B cell (primary cell): ENCODE measurements around the gene AKR7A3. TPM values are rescaled to one million over a fixed set of nuclear protein-coding genes. Genes with fewer than 3 reads are reported as not detected.

Source experiments
- ATAC-seq: fragments of 200-7000 bp; cut with Tn5 transposase; one replicate; pipeline ENCODE4 v1.10.0; 2021; ENCODE audit warnings: low read depth, mild to moderate bottlenecking, moderate number of reproducible peaks, moderate library complexity
- CTCF ChIA-PET: fragments of 350-600 bp; sonication (Branson Sonifier 250); formaldehyde crosslinking; loops from one replicate; lab custom pipeline; 2021; ENCODE audit warnings: antibody characterized with exemption, inconsistent platforms; lab: Charles Lee
- POLR2A ChIA-PET: fragments of 350-600 bp; sonication (Branson Sonifier 250); formaldehyde crosslinking; loops from one replicate; lab custom pipeline; 2021; ENCODE audit warnings: antibody characterized with exemption; lab: Charles Lee
- DNase-seq: peaks from one replicate; pipeline ENCODE4 v3.0.0; 2013
- H2AFZ ChIP-seq: 2 replicates; pipeline ENCODE4 v1.6.1; 2012; ENCODE audit warnings: mild to moderate bottlenecking, low read depth, low read length; ENCODE audit not compliant: insufficient read depth, poor library complexity, severe bottlenecking
- H3K27ac ChIP-seq, 2 donors: 1 replicate in 1 of 2; 2 replicates in 1 of 2; pipeline ENCODE4 v1.5.1; 2012 to 2013; ENCODE audit warnings: low read length in 2 of 2, mild to moderate bottlenecking in 2 of 2, moderate library complexity in 1 of 2
- H3K27me3 ChIP-seq, 4 experiments: fragments of 200-600 bp in 1 of 4; sonication (generic) in 1 of 4; replicated peaks in 1 of 4; 1 replicate in 2 of 4; 2 replicates in 2 of 4; pipeline versions ENCODE4 v1.6.1 to v1.7.0; 2013 to 2016; ENCODE audit warnings: low read length in 3 of 4, mild to moderate bottlenecking in 2 of 4, mixed read lengths in 1 of 4, moderate library complexity in 1 of 4; ENCODE audit not compliant: insufficient read depth in 4 of 4, control insufficient read depth in 3 of 4; ENCODE audit errors: control extremely low read depth in 1 of 4
- H3K36me3 ChIP-seq, 2 experiments: replicated peaks in 1 of 2; 1 replicate in 1 of 2; 2 replicates in 1 of 2; pipeline versions ENCODE4 v1.6.1 to v1.7.1; 2013; ENCODE audit warnings: low read length in 1 of 2; ENCODE audit not compliant: insufficient read depth in 2 of 2, control insufficient read depth in 1 of 2; ENCODE audit errors: control extremely low read depth in 1 of 2, extremely low read depth in 1 of 2
- H3K4me1 ChIP-seq, 2 donors: fragments of 200-600 bp in 1 of 2; sonication (generic) in 1 of 2; 1 replicate in 1 of 2; 2 replicates in 1 of 2; pipeline versions ENCODE4 v1.5.1 to v1.6.1; 2013 to 2017; ENCODE audit warnings: low read length in 2 of 2; ENCODE audit not compliant: control insufficient read depth in 2 of 2, insufficient read depth in 2 of 2
- H3K4me2 ChIP-seq: replicated peaks from 2 replicates; pipeline ENCODE3; 2012; ENCODE audit warnings: mild to moderate bottlenecking, low read depth, low read length; ENCODE audit not compliant: poor library complexity, severe bottlenecking
- H3K4me3 ChIP-seq, 5 experiments: fragments of 200-600 bp in 1 of 5; sonication (generic) in 1 of 5; 1 replicate in 3 of 5; 2 replicates in 2 of 5; pipeline versions ENCODE4 v1.5.1 to v1.7.0; 2011 to 2016; ENCODE audit warnings: low read length in 4 of 5, mild to moderate bottlenecking in 4 of 5, low read depth in 2 of 5, control low read depth in 1 of 5, moderate library complexity in 1 of 5; ENCODE audit not compliant: insufficient read depth in 1 of 5; ENCODE audit errors: control extremely low read depth in 1 of 5, extremely low read depth in 1 of 5
- H3K79me2 ChIP-seq: fragments of 200-600 bp; sonication (generic); one replicate; pipeline ENCODE4 v1.6.0; 2016; ENCODE audit warnings: low read length; ENCODE audit not compliant: control insufficient read depth, insufficient read depth
- H3K9ac ChIP-seq: fragments of 200-600 bp; sonication (generic); 2 replicates; pipeline ENCODE4 v1.6.1; 2017; ENCODE audit warnings: mild to moderate bottlenecking, low read length, moderate library complexity
- H3K9me3 ChIP-seq, 3 donors: one replicate each; pipeline versions ENCODE4 v1.6.1 to v1.7.1; 2013; ENCODE audit warnings: low read length in 2 of 3; ENCODE audit not compliant: control insufficient read depth in 2 of 3, insufficient read depth in 1 of 3; ENCODE audit errors: control extremely low read depth in 1 of 3
- H4K20me1 ChIP-seq: 2 replicates; pipeline ENCODE4 v1.6.0; 2012; ENCODE audit warnings: mild to moderate bottlenecking, low read length; ENCODE audit not compliant: insufficient read depth, control insufficient read depth, poor library complexity, severe bottlenecking
- H3K27ac Mint-ChIP-seq: one replicate; pipeline ENCODE4 v1.8.0; 2021; ENCODE audit warnings: mixed read lengths
- H3K27me3 Mint-ChIP-seq: one replicate; pipeline ENCODE4 v1.8.0; 2021; ENCODE audit warnings: mixed read lengths
- H3K4me1 Mint-ChIP-seq: one replicate; pipeline ENCODE4 v1.8.0; 2021; ENCODE audit warnings: mixed read lengths
- H3K4me3 Mint-ChIP-seq: one replicate; pipeline ENCODE4 v1.8.0; 2021; ENCODE audit warnings: mixed read lengths
- H3K9me3 Mint-ChIP-seq: one replicate; pipeline ENCODE4 v1.8.0; 2022; ENCODE audit warnings: mixed read lengths; ENCODE audit not compliant: insufficient read depth
- EZH2 ChIP-seq: IDR thresholded peaks from 2 replicates; pipeline ENCODE4 v1.6.1; 2012; ENCODE audit warnings: borderline replicate concordance, low read depth, mild to moderate bottlenecking, moderate library complexity, low read length; ENCODE audit not compliant: insufficient read depth, poor library complexity, severe bottlenecking
- WGBS: methylation state at CpG from one replicate; pipeline ENCODE4 v1.1.5; 2013; ENCODE audit warnings: missing lambda C conversion rate; ENCODE audit not compliant: insufficient coverage; 5-methylcytosine and 5-hydroxymethylcytosine counted together
- intact Hi-C: fragments of 100-400 bp; cut with micrococcal nuclease; formaldehyde crosslinking; loops from one replicate; pipeline ENCODE4 v1.10.0; 2022
- polyA plus RNA-seq: library from polyadenylated mRNA; depleted of rRNA; stranded (reverse); fragments of >200 nt; gene quantifications from 2 replicates; pipeline ENCODE4 v1.2.3, GENCODE V29; 2012
- total RNA-seq, 2 donors: library from RNA; stranded (reverse); fragments of 120-200 nt in 1 of 2; gene quantifications; 1 replicate in 1 of 2; 2 replicates in 1 of 2; pipeline versions ENCODE4 v1.2.3 to v1.2.4, GENCODE V29; 2013 to 2022
- TF ChIP-seq, protein P1 (sequence below): fragments of 200-600 bp; IDR thresholded peaks from one replicate; pipeline ENCODE4 v1.8.0; 2022; ENCODE audit warnings: antibody characterized with exemption, mild to moderate bottlenecking

The AKR7A3 gene
- total and polyA plus RNA-seq, 2 donors (not counting 1 experiment from before 2014, with no cell fraction given), result 0.97 to 1.8 TPM

DNA sequence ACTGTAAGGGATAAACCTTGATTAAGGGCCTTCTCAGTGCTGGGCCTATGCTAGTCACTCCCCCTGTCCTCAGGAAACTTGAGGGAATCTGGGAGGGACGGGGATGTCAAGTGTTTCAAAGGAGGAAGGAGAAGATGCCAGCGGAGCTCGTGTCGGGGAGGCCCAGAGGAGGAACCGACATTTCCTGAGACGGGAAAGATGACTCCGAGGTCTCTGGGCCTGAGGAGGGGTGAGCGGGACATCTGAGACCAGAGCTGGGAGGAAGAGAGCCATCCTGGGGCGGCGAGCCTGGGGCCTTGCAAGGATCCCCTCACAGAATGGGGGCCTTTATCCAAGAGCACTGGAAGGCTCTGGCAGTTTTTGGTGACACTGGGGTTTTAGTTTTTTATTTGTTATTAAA is 33.9 kb upstream of the AKR7A3 start:
- Histone ChIP-seq H3K4me3 (no peak overlapping the region), H3K36me3 (peaks cover 1 to 47% of the 10 kb centered on the region in 2 experiments), H3K9me3 (no peaks in the 10 kb centered on the region), H2AFZ (no peak overlapping the region), H4K20me1 (peaks cover 15% of the 10 kb centered on the region), H3K27me3 (no peaks in the 10 kb centered on the region), H3K4me2 (no peak overlapping the region), H3K27ac (no peak overlapping the region), H3K4me1 (peaks cover 4% of the 10 kb centered on the region in 2 donors), H3K79me2 (peaks cover 50% of the 10 kb centered on the region), H3K9ac (no peak overlapping the region)
- WGBS, result 98% methylated on average over 7 of the region's 10 CpGs
- Mint-ChIP-seq H3K27ac (no peak overlapping the region), H3K9me3 (no peaks in the 10 kb centered on the region), H3K4me3 (no peak overlapping the region), H3K27me3 (no peaks in the 10 kb centered on the region), H3K4me1 (peaks cover 8% of the 10 kb centered on the region)
- POLR2A ChIA-PET, result interaction anchor here (0.6 kb wide), 1 partner anchor 101 kb away, joined by 7 read pairs; no protein-coding TSS in a partner anchor
- CTCF ChIA-PET, result interaction anchor here (0.7 kb wide), 1 partner anchor 1556 kb away, joined by 3 read pairs; no protein-coding TSS in a partner anchor
- TF ChIP-seq EZH2, result no peak
- TF ChIP-seq, protein P1, sequence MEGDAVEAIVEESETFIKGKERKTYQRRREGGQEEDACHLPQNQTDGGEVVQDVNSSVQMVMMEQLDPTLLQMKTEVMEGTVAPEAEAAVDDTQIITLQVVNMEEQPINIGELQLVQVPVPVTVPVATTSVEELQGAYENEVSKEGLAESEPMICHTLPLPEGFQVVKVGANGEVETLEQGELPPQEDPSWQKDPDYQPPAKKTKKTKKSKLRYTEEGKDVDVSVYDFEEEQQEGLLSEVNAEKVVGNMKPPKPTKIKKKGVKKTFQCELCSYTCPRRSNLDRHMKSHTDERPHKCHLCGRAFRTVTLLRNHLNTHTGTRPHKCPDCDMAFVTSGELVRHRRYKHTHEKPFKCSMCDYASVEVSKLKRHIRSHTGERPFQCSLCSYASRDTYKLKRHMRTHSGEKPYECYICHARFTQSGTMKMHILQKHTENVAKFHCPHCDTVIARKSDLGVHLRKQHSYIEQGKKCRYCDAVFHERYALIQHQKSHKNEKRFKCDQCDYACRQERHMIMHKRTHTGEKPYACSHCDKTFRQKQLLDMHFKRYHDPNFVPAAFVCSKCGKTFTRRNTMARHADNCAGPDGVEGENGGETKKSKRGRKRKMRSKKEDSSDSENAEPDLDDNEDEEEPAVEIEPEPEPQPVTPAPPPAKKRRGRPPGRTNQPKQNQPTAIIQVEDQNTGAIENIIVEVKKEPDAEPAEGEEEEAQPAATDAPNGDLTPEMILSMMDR, result no peak
- DNase-seq (no peak), ATAC-seq (no peak)
- intact Hi-C loops, result no loop called here

DNA sequence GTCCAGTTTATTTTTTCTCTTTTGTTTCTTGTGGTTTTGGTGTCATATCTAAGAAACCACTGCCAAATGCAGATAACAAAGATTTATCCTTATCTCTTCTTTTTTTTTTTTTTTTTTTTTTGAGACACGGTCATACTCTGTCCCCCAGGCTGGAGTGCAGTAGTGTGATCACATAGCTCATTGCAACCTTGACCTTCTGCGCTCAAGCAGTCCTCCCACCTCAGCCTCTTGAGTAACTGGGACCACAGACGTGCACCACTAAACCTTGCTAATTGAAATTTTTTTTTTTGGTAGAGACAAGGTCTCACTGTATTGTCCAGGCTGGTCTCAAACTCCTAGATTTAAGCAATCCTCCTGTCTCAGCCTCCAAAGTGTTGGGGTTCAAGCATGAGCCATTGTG is 32.5 kb upstream of the AKR7A3 start:
- no peak overlapping the region for H3K9ac ChIP-seq
- peaks cover 21% of the 10 kb centered on the region for H3K4me1 Mint-ChIP-seq
- CTCF ChIA-PET, result no interaction called here
- no peaks in the 10 kb centered on the region for H3K27me3 ChIP-seq
- no peak overlapping the region for H3K4me2 ChIP-seq
- no peak overlapping the region for H3K27ac Mint-ChIP-seq
- H3K79me2 ChIP-seq, result peaks cover 48% of the 10 kb centered on the region
- no CpG with 5 or more reads among the region's 3 CpGs for WGBS
- H3K9me3 ChIP-seq, result no peaks in the 10 kb centered on the region
- no peak overlapping the region for H3K4me3 ChIP-seq
- H3K4me3 Mint-ChIP-seq, result no peak overlapping the region
- intact Hi-C loops, result no loop called here
- no peaks in the 10 kb centered on the region for H3K9me3 Mint-ChIP-seq
- ATAC-seq (no peak), DNase-seq (no peak)
- POLR2A ChIA-PET, result no interaction called here
- no peak overlapping the region for H3K27ac ChIP-seq
- no peaks in the 10 kb centered on the region for H3K27me3 Mint-ChIP-seq
- peaks cover 1 to 35% of the 10 kb centered on the region in 2 experiments for H3K36me3 ChIP-seq
- no peak for TF ChIP-seq EZH2
- TF ChIP-seq, protein P1, result no peak
- H3K4me1 ChIP-seq, result peaks cover 18% of the 10 kb centered on the region in 2 donors
- H4K20me1 ChIP-seq, result peaks cover 19% of the 10 kb centered on the region
- no peak overlapping the region for H2AFZ ChIP-seq
